ENCODE data around the gene MAP3K3. TPM values are rescaled to one million over a fixed set of nuclear protein-coding genes. Genes with fewer than 3 reads are reported as not detected.

The MAP3K3 gene
- total and polyA plus RNA-seq, 2 experiments from 2014 or later, result 6.1 to 24.6 TPM

- H4K20me1 ChIP-seq (replicated peaks; ENCODE audit: insufficient read depth), result peaks cover 27% of the 10 kb centered on the region
- H3K27ac Mint-ChIP-seq, result no peak overlapping the region
- no peak for ATAC-seq
Measured at GRCh38 chr17:63623786-63624530, 1.7 kb downstream of the MAP3K3 start.

More at GRCh38 chr17:63623786-63624530, 1.7 kb downstream of the MAP3K3 start:
- peak overlapping the region; percentile 80 for H3K4me2 ChIP-seq
- no peak overlapping the region for H2AFZ ChIP-seq
- peaks cover 13% of the 10 kb centered on the region for H3K4me1 ChIP-seq (ENCODE audit: insufficient read depth)
- H3K27ac ChIP-seq (ENCODE audit: low read depth), result no peak overlapping the region
- H3K36me3 Mint-ChIP-seq (ENCODE audit: low read depth), result no peaks in the 10 kb centered on the region
- H3K9me2 ChIP-seq (ENCODE audit: insufficient read depth), result no peaks in the 10 kb centered on the region
- H3K4me3 Mint-ChIP-seq, result peak overlapping the region; percentile 97
- H3K36me3 ChIP-seq (ENCODE audit: insufficient read depth), result no peaks in the 10 kb centered on the region
- peaks cover 5% of the 10 kb centered on the region for H3K27me3 Mint-ChIP-seq (ENCODE audit: insufficient read depth, low read depth, poor library complexity)
- peaks cover 55% of the 10 kb centered on the region for H3K79me2 ChIP-seq (replicated peaks; ENCODE audit: insufficient read depth)
- TF ChIP-seq ZNF114 (CRISPR knock-in tag; IDR thresholded peaks at IDR 0.05) (no peak), CTCF (conservative IDR thresholded peaks at IDR 0.05; ENCODE audit: low read depth in 2 of 2) (no peak), STAT1 (IDR thresholded peaks at IDR 0.05; ENCODE audit: unreplicated experiment) (no peak), EZH2 (IDR thresholded peaks at IDR 0.05; ENCODE audit: low read depth, unreplicated experiment) (no peak), ETS1 (IDR thresholded peaks at IDR 0.05) (no peak), POLR2AphosphoS5 (IDR thresholded peaks at IDR 0.05; ENCODE audit: low read depth) (no peak), ZNF462 (CRISPR knock-in tag; IDR thresholded peaks at IDR 0.05) (no peak), EZH2phosphoT487 (IDR thresholded peaks at IDR 0.05; ENCODE audit: unreplicated experiment) (no peak), NANOG (IDR thresholded peaks at IDR 0.05; ENCODE audit: borderline replicate concordance) (no peak), CREB1 (CRISPR knock-in tag; IDR thresholded peaks at IDR 0.05; ENCODE audit: low read depth) (no peak), ZNF331 (CRISPR knock-in tag; IDR thresholded peaks at IDR 0.05; ENCODE audit: low read depth) (no peak), REST (IDR thresholded peaks at IDR 0.05; ENCODE audit: unreplicated experiment) (no peak), JUNB (IDR thresholded peaks at IDR 0.05; ENCODE audit: unreplicated experiment) (no peak)
- no peak for DNase-seq (ENCODE audit: low spot score)
- no peaks in the 10 kb centered on the region for H3K27me3 ChIP-seq (ENCODE audit: insufficient read depth)
- peak overlapping the region; percentile 58 for H3K4me3 ChIP-seq
- no peaks in the 10 kb centered on the region for H3K9me3 Mint-ChIP-seq
- 0 out of 2 replicates have a peak, but pooled peaks cover 6% of the 10 kb centered on the region for H3F3A ChIP-seq (replicated peaks; ENCODE audit: low read depth)
- peaks cover 24% of the 10 kb centered on the region for H3K4me1 Mint-ChIP-seq
